GM21576 (cell line): ENCODE measurements around the gene NOS2.
"Not testable (repeated sequence)": the region's sequence is repeated elsewhere in the genome, so short reads cannot be mapped to it uniquely, and the experiment has no call there.

Experiments
- ATAC-seq: cut with Tn5 transposase; IDR thresholded peaks from one replicate; pipeline ENCODE4 v1.9.1; 2021; ENCODE audit warnings: mild to moderate bottlenecking, moderate library complexity; ENCODE audit not compliant: unreplicated experiment

Gene NOS2

DNA sequence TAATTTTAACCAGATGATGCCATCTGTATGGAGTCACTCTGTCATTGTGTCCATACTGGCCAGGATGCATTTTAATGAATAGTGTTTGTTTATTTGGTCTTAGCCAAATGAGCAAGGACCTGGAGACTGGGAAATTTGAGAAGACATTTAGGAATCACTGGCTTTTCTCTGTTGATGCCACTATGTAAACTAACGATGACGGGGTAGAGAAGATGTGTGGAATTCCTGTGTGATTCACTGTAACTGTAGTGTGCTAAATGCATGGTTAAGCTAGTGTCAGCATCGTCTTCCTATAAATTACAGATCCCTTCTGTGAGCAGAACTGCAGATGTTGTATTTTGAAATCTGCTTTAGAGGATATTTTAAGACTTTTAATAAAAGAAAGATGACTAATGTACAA is 66.6 kb downstream of the NOS2 start:
- no peak for ATAC-seq

DNA sequence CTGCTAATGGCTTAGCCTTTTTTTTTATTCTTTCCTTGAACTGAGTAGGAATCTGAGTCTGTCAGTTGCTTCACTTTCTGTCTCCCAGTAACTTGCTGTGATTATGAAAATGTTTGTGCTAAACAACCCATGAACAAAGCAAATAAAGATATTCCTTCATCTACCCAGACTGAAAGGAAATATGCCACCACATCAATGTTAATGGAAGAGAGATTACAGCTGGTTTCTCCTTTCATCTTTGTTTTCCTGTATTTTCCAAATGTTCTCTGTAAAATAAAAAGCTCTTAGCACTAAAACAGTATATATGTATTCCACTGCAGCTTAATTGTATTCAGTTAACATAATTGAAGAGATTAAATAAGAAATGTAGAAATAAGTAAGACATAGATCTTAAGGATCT is 67.6 kb downstream of the NOS2 start:
- not testable (repeated sequence) for ATAC-seq

DNA sequence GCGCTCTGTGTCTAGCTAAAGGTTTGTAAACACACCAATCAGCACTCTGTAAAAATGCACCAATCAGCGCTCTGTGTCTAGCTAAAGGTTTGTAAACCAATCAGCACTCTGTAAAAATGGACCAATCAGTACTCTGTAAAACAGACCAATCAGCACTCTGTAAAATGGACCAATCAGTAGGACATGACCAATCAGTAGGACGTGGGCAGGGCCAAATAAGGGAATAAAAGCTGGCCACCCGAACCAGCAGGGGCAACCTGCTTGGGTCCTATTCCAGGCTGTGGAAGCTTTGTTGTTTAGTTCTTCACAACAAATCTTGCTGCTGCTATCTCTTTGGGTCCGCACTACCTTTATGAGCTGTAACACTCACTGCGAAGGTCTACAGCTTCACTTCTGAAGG is 74.3 kb downstream of the NOS2 start:
- not testable (repeated sequence) for ATAC-seq

DNA sequence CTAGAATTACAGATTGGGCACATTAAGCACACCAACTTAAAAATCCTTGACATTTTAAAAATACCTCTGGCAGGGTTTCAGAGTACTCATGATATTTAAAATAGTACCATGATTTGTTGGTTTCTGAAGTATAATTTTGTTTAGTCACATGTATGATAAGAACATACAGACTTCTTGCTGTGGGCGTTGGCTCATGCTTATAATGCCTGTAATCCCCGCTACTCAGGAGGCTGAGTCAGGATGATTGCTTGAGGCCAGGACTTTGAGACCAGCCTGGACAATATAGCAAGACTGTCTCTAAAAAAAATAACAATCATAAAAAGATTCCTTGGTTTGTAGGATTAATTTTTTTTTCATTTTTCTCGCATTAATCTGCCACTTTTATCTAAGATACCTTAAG is 78.5 kb downstream of the NOS2 start:
- ATAC-seq: no peak
